ENCODE measurements around the gene DFFB. TPM values are rescaled to one million over a fixed set of nuclear protein-coding genes. Genes with fewer than 3 reads are reported as not detected.

DFFB gene
- total RNA-seq, 1 donor from 2014 or later: 15.8 TPM

GRCh38 chr1:3820316-3820715 is 37.0 kb upstream of the DFFB start:
- peaks cover 23% of the 10 kb centered on the region for H3K36me3 Mint-ChIP-seq (ENCODE audit: low read depth)
- no peak overlapping the region for H3K4me3 Mint-ChIP-seq
- intact Hi-C loops (cut with micrococcal nuclease): no loop called here
- H3K27ac Mint-ChIP-seq: no peak overlapping the region
- H3K9me3 Mint-ChIP-seq: no peaks in the 10 kb centered on the region
- DNase-seq (ENCODE audit: low spot score): no peak
- H3K4me1 Mint-ChIP-seq (ENCODE audit: low read depth): no peaks in the 10 kb centered on the region
- H3K27me3 Mint-ChIP-seq (ENCODE audit: insufficient read depth): no peaks in the 10 kb centered on the region

- H3K4me3 Mint-ChIP-seq: no peak overlapping the region
- no peaks in the 10 kb centered on the region for H3K27me3 Mint-ChIP-seq (ENCODE audit: insufficient read depth)
- H3K36me3 Mint-ChIP-seq (ENCODE audit: low read depth): peaks cover 25% of the 10 kb centered on the region
- intact Hi-C loops (cut with micrococcal nuclease): no loop called here
- no peak for DNase-seq (ENCODE audit: low spot score)
- no peak overlapping the region for H3K27ac Mint-ChIP-seq
- no peaks in the 10 kb centered on the region for H3K4me1 Mint-ChIP-seq (ENCODE audit: low read depth)
- no peaks in the 10 kb centered on the region for H3K9me3 Mint-ChIP-seq
These were observed 36.3 kb upstream of the DFFB start for GRCh38 chr1:3821004-3821403.

- no peak for DNase-seq (ENCODE audit: low spot score)
- no peak overlapping the region for H3K27ac Mint-ChIP-seq
- no peaks in the 10 kb centered on the region for H3K4me1 Mint-ChIP-seq (ENCODE audit: low read depth)
- no peak overlapping the region for H3K4me3 Mint-ChIP-seq
- peaks cover 27% of the 10 kb centered on the region for H3K36me3 Mint-ChIP-seq (ENCODE audit: low read depth)
- intact Hi-C loops (cut with micrococcal nuclease): no loop called here
- H3K9me3 Mint-ChIP-seq: no peaks in the 10 kb centered on the region
- H3K27me3 Mint-ChIP-seq (ENCODE audit: insufficient read depth): no peaks in the 10 kb centered on the region
These were observed 35.8 kb upstream of the DFFB start for GRCh38 chr1:3821447-3821846.

GRCh38 chr1:3821908-3822307 is 35.4 kb upstream of the DFFB start:
- H3K36me3 Mint-ChIP-seq (ENCODE audit: low read depth): peaks cover 28% of the 10 kb centered on the region
- H3K4me3 Mint-ChIP-seq: no peak overlapping the region
- no peak overlapping the region for H3K27ac Mint-ChIP-seq
- DNase-seq (ENCODE audit: low spot score): no peak
- H3K4me1 Mint-ChIP-seq (ENCODE audit: low read depth): no peaks in the 10 kb centered on the region
- no peaks in the 10 kb centered on the region for H3K9me3 Mint-ChIP-seq
- no peaks in the 10 kb centered on the region for H3K27me3 Mint-ChIP-seq (ENCODE audit: insufficient read depth)
- intact Hi-C loops (cut with micrococcal nuclease): no loop called here

GRCh38 chr1:3822421-3822820 is 34.9 kb upstream of the DFFB start:
- intact Hi-C loops (cut with micrococcal nuclease): no loop called here
- H3K36me3 Mint-ChIP-seq (ENCODE audit: low read depth): peaks cover 28% of the 10 kb centered on the region
- H3K9me3 Mint-ChIP-seq: no peaks in the 10 kb centered on the region
- no peaks in the 10 kb centered on the region for H3K4me1 Mint-ChIP-seq (ENCODE audit: low read depth)
- no peak overlapping the region for H3K4me3 Mint-ChIP-seq
- no peak for DNase-seq (ENCODE audit: low spot score)
- H3K27ac Mint-ChIP-seq: no peak overlapping the region
- no peaks in the 10 kb centered on the region for H3K27me3 Mint-ChIP-seq (ENCODE audit: insufficient read depth)

GRCh38 chr1:3824650-3825049 is 32.6 kb upstream of the DFFB start:
- Mint-ChIP-seq H3K4me3 (no peak overlapping the region), H3K9me3 (no peaks in the 10 kb centered on the region), H3K4me1 (ENCODE audit: low read depth) (no peaks in the 10 kb centered on the region), H3K27me3 (ENCODE audit: insufficient read depth) (no peaks in the 10 kb centered on the region), H3K27ac (no peak overlapping the region), H3K36me3 (ENCODE audit: low read depth) (peaks cover 34% of the 10 kb centered on the region)
- intact Hi-C loops (cut with micrococcal nuclease): no loop called here
- DNase-seq (ENCODE audit: low spot score): no peak

- Mint-ChIP-seq H3K4me1 (ENCODE audit: low read depth) (no peaks in the 10 kb centered on the region), H3K27ac (no peak overlapping the region), H3K4me3 (no peak overlapping the region), H3K27me3 (ENCODE audit: insufficient read depth) (no peaks in the 10 kb centered on the region), H3K9me3 (no peaks in the 10 kb centered on the region), H3K36me3 (ENCODE audit: low read depth) (peaks cover 34% of the 10 kb centered on the region)
- no peak for DNase-seq (ENCODE audit: low spot score)
- intact Hi-C loops (cut with micrococcal nuclease): no loop called here
These were observed 31.9 kb upstream of the DFFB start for GRCh38 chr1:3825356-3825755.

- Mint-ChIP-seq H3K27ac (no peak overlapping the region), H3K27me3 (ENCODE audit: insufficient read depth) (no peaks in the 10 kb centered on the region), H3K9me3 (no peaks in the 10 kb centered on the region), H3K4me1 (ENCODE audit: low read depth) (no peaks in the 10 kb centered on the region), H3K4me3 (no peak overlapping the region), H3K36me3 (ENCODE audit: low read depth) (peaks cover 31% of the 10 kb centered on the region)
- no peak for DNase-seq (ENCODE audit: low spot score)
- intact Hi-C loops (cut with micrococcal nuclease): no loop called here
These were observed 29.4 kb upstream of the DFFB start for GRCh38 chr1:3827813-3828307.

- no peaks in the 10 kb centered on the region for H3K4me1 Mint-ChIP-seq (ENCODE audit: low read depth)
- intact Hi-C loops (cut with micrococcal nuclease): no loop called here
- H3K9me3 Mint-ChIP-seq: no peaks in the 10 kb centered on the region
- H3K27ac Mint-ChIP-seq: no peak overlapping the region
- no peaks in the 10 kb centered on the region for H3K27me3 Mint-ChIP-seq (ENCODE audit: insufficient read depth)
- DNase-seq (ENCODE audit: low spot score): no peak
- peaks cover 34% of the 10 kb centered on the region for H3K36me3 Mint-ChIP-seq (ENCODE audit: low read depth)
- H3K4me3 Mint-ChIP-seq: no peak overlapping the region
These were observed 28.9 kb upstream of the DFFB start for GRCh38 chr1:3828391-3828790.

GRCh38 chr1:3831689-3832088 is 25.6 kb upstream of the DFFB start:
- Mint-ChIP-seq H3K27ac (no peak overlapping the region), H3K36me3 (ENCODE audit: low read depth) (peaks cover 32% of the 10 kb centered on the region), H3K4me3 (no peak overlapping the region), H3K4me1 (ENCODE audit: low read depth) (no peaks in the 10 kb centered on the region), H3K27me3 (ENCODE audit: insufficient read depth) (no peaks in the 10 kb centered on the region), H3K9me3 (no peaks in the 10 kb centered on the region)
- DNase-seq (ENCODE audit: low spot score): no peak
- intact Hi-C loops (cut with micrococcal nuclease): no loop called here

- H3K27me3 Mint-ChIP-seq (ENCODE audit: insufficient read depth): no peaks in the 10 kb centered on the region
- H3K36me3 Mint-ChIP-seq (ENCODE audit: low read depth): peaks cover 53% of the 10 kb centered on the region
- no peaks in the 10 kb centered on the region for H3K4me1 Mint-ChIP-seq (ENCODE audit: low read depth)
- intact Hi-C loops (cut with micrococcal nuclease): no loop called here
- no peak overlapping the region for H3K4me3 Mint-ChIP-seq
- H3K27ac Mint-ChIP-seq: no peak overlapping the region
- DNase-seq (ENCODE audit: low spot score): no peak
- peaks cover 7% of the 10 kb centered on the region for H3K9me3 Mint-ChIP-seq
These were observed 22.6 kb upstream of the DFFB start for GRCh38 chr1:3834701-3835100.

- DNase-seq (ENCODE audit: low spot score): no peak
- H3K9me3 Mint-ChIP-seq: peaks cover 7% of the 10 kb centered on the region
- H3K4me1 Mint-ChIP-seq (ENCODE audit: low read depth): no peaks in the 10 kb centered on the region
- peaks cover 59% of the 10 kb centered on the region for H3K36me3 Mint-ChIP-seq (ENCODE audit: low read depth)
- no peak overlapping the region for H3K27ac Mint-ChIP-seq
- no peak overlapping the region for H3K4me3 Mint-ChIP-seq
- intact Hi-C loops (cut with micrococcal nuclease): no loop called here
- H3K27me3 Mint-ChIP-seq (ENCODE audit: insufficient read depth): no peaks in the 10 kb centered on the region
These were observed 20.9 kb upstream of the DFFB start for GRCh38 chr1:3836421-3836820.

- DNase-seq (ENCODE audit: low spot score): no peak
- intact Hi-C loops (cut with micrococcal nuclease): no loop called here
- no peak overlapping the region for H3K27ac Mint-ChIP-seq
- no peak overlapping the region for H3K4me3 Mint-ChIP-seq
- peaks cover 7% of the 10 kb centered on the region for H3K9me3 Mint-ChIP-seq
- H3K4me1 Mint-ChIP-seq (ENCODE audit: low read depth): no peaks in the 10 kb centered on the region
- H3K27me3 Mint-ChIP-seq (ENCODE audit: insufficient read depth): no peaks in the 10 kb centered on the region
- peaks cover 61% of the 10 kb centered on the region for H3K36me3 Mint-ChIP-seq (ENCODE audit: low read depth)
These were observed 20.1 kb upstream of the DFFB start for GRCh38 chr1:3837200-3837599.

GRCh38 chr1:3837685-3838084 is 19.6 kb upstream of the DFFB start:
- H3K4me3 Mint-ChIP-seq: no peak overlapping the region
- H3K36me3 Mint-ChIP-seq (ENCODE audit: low read depth): peaks cover 63% of the 10 kb centered on the region
- no peaks in the 10 kb centered on the region for H3K4me1 Mint-ChIP-seq (ENCODE audit: low read depth)
- DNase-seq (ENCODE audit: low spot score): no peak
- peaks cover 7% of the 10 kb centered on the region for H3K9me3 Mint-ChIP-seq
- H3K27me3 Mint-ChIP-seq (ENCODE audit: insufficient read depth): no peaks in the 10 kb centered on the region
- intact Hi-C loops (cut with micrococcal nuclease): no loop called here
- no peak overlapping the region for H3K27ac Mint-ChIP-seq
